Neural cell (in vitro differentiated cells): ENCODE measurements around the gene GRN. TPM values are rescaled to one million over a fixed set of nuclear protein-coding genes. Genes with fewer than 3 reads are reported as not detected.

Source experiments
- H2AFZ ChIP-seq: fragments of 200-600, 300-800 bp; sonication (generic), shearing (Covaris generic); 2 replicates; pipeline ENCODE4 v1.6.0; 2014; ENCODE audit warnings: low read depth, mild to moderate bottlenecking, antibody characterized with exemption, low read length, moderate library complexity
- H3F3A ChIP-seq: fragments of 200-600 bp; shearing (Covaris generic); 2 replicates; pipeline ENCODE4 v1.6.1; 2016; ENCODE audit warnings: mild to moderate bottlenecking, moderate library complexity, mixed read lengths, antibody characterized with exemption, low read length; ENCODE audit not compliant: insufficient read depth, poor library complexity, severe bottlenecking
- H3K27ac ChIP-seq: fragments of 200-600, 300-800 bp; sonication (generic), shearing (Covaris generic); 2 replicates; pipeline ENCODE4 v1.5.1; 2014; ENCODE audit warnings: mild to moderate bottlenecking, low read length, moderate library complexity
- H3K27me3 ChIP-seq: fragments of 300-800, 200-600 bp; sonication (generic), shearing (Covaris generic); 2 replicates; pipeline ENCODE4 v1.6.0; 2014; ENCODE audit warnings: mild to moderate bottlenecking, low read depth, low read length, moderate library complexity; ENCODE audit not compliant: insufficient read depth
- H3K36me3 ChIP-seq: fragments of 300-800, 200-600 bp; sonication (generic), shearing (Covaris generic); 2 replicates; pipeline ENCODE4 v1.5.1; 2014; ENCODE audit warnings: mild to moderate bottlenecking, antibody characterized with exemption, low read length, moderate library complexity; ENCODE audit not compliant: insufficient read depth
- H3K4me2 ChIP-seq: fragments of 300-800, 200-600 bp; sonication (generic), shearing (Covaris generic); 2 replicates; pipeline ENCODE4 v1.6.0; 2014; ENCODE audit warnings: mild to moderate bottlenecking, low read length
- H3K4me3 ChIP-seq: fragments of 300-800, 200-600 bp; sonication (generic), shearing (Covaris generic); 2 replicates; pipeline ENCODE4 v1.5.1; 2014; ENCODE audit warnings: mild to moderate bottlenecking, low read length, moderate library complexity
- H3K79me2 ChIP-seq: fragments of 200-600 bp; shearing (Covaris generic); replicated peaks from 2 replicates; pipeline ENCODE4 v1.6.0; 2014; ENCODE audit warnings: mild to moderate bottlenecking, low read length, moderate library complexity; ENCODE audit not compliant: insufficient read depth
- H3K9ac ChIP-seq: fragments of 300-800, 200-600 bp; sonication (generic), shearing (Covaris generic); 2 replicates; pipeline ENCODE4 v1.6.1; 2016; ENCODE audit warnings: mild to moderate bottlenecking, low read length, mixed read lengths
- H3K9me2 ChIP-seq: fragments of 200-600 bp; shearing (Covaris generic); 2 replicates; pipeline ENCODE4 v1.6.1; 2016; ENCODE audit warnings: mild to moderate bottlenecking, low read length, mixed read lengths; ENCODE audit not compliant: insufficient read depth
- H3K9me3 ChIP-seq: fragments of 200-600, 300-800 bp; sonication (generic), shearing (Covaris generic); 2 replicates; pipeline ENCODE4 v1.6.1; 2016; ENCODE audit warnings: mild to moderate bottlenecking, mixed run types, low read length, moderate library complexity, mixed read lengths
- H4K20me1 ChIP-seq: fragments of 200-600 bp; shearing (Covaris generic); 2 replicates; pipeline ENCODE4 v1.6.1; 2016; ENCODE audit warnings: mild to moderate bottlenecking, mixed run types; ENCODE audit not compliant: insufficient read depth
- CTCF ChIP-seq: fragments of 450-650 bp; IDR thresholded peaks from 2 replicates; pipeline ENCODE4 v1.5.1; 2014; ENCODE audit warnings: antibody characterized with exemption, mild to moderate bottlenecking, moderate library complexity; ENCODE audit not compliant: poor library complexity, severe bottlenecking
- EP300 ChIP-seq: fragments of 450-650 bp; conservative IDR thresholded peaks from 2 replicates; pipeline ENCODE4 v1.6.1; 2014; ENCODE audit warnings: antibody characterized with exemption, mild to moderate bottlenecking, moderate library complexity; ENCODE audit not compliant: poor library complexity, severe bottlenecking
- EZH2 ChIP-seq: fragments of 200-600, 300-800 bp; shearing (Covaris generic), sonication (generic); IDR thresholded peaks from 2 replicates; pipeline ENCODE4 v1.6.1; 2014; ENCODE audit warnings: antibody characterized with exemption, low read length, borderline replicate concordance, mild to moderate bottlenecking; ENCODE audit not compliant: insufficient read depth, poor library complexity, severe bottlenecking
- POLR2AphosphoS5 ChIP-seq: IDR thresholded peaks from 2 replicates; pipeline ENCODE4 v1.6.1; 2012
- RAD21 ChIP-seq: fragments of 450-650 bp; conservative IDR thresholded peaks from 2 replicates; pipeline ENCODE4 v1.6.1; 2014; ENCODE audit warnings: antibody characterized with exemption, mild to moderate bottlenecking, moderate library complexity
- REST ChIP-seq: IDR thresholded peaks from 2 replicates; pipeline ENCODE4 v1.6.1; 2012; ENCODE audit warnings: borderline replicate concordance
- SMC3 ChIP-seq: fragments of 450-650 bp; conservative IDR thresholded peaks from 2 replicates; pipeline ENCODE4 v1.6.1; 2014; ENCODE audit warnings: antibody characterized with exemption, mild to moderate bottlenecking, moderate library complexity; ENCODE audit not compliant: poor library complexity
- TAF1 ChIP-seq: IDR thresholded peaks from 2 replicates; pipeline ENCODE4 v1.6.1; 2012; ENCODE audit warnings: low read depth
- polyA plus RNA-seq: library from polyadenylated mRNA; depleted of rRNA; stranded (reverse); fragments of >200 nt; gene quantifications from 2 replicates; pipeline ENCODE4 v1.2.3, GENCODE V29; 2014

GRN gene
- polyA plus RNA-seq, 1 donor from 2014 or later = 21.8 TPM

DNA sequence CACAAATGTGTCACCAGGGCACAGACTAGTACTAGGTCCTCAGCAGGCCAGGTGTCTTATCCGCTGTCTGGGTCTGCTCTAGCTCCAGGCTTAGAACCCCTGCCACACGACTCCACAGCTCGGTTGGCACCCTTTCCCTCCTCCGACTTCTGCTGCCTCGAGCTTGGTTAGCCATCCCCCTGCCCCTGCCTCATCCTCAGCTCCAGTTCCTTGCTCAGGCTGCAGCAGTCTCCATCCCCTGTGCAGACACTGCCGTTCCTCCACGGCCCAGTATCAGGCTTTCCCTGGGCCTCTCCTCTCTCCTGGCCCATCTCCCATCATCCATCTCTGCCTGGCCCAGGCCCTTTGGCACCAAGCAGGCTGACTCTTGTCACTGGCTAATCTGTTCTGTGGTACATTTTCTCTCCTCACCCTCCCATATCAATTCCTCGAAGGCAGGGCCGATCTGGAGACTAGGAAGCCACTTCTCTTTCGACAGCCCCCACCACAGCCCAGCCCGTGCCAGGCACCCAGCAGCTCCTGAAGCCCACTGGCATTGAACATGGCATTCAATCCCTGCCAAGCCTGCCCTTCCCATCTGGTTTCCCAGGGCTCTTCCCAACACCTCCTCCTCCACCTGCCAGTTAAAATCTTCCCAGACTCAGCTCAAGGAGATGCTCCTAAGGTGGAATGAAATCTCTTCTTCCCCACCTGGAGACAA is 1.4 kb upstream of the GRN start:
- H2AFZ ChIP-seq = no peak overlapping the region
- TF ChIP-seq RAD21 (no peak), TAF1 (no peak), REST (no peak), POLR2AphosphoS5 (no peak), EZH2 (no peak), EP300 (no peak), CTCF (no peak)

DNA sequence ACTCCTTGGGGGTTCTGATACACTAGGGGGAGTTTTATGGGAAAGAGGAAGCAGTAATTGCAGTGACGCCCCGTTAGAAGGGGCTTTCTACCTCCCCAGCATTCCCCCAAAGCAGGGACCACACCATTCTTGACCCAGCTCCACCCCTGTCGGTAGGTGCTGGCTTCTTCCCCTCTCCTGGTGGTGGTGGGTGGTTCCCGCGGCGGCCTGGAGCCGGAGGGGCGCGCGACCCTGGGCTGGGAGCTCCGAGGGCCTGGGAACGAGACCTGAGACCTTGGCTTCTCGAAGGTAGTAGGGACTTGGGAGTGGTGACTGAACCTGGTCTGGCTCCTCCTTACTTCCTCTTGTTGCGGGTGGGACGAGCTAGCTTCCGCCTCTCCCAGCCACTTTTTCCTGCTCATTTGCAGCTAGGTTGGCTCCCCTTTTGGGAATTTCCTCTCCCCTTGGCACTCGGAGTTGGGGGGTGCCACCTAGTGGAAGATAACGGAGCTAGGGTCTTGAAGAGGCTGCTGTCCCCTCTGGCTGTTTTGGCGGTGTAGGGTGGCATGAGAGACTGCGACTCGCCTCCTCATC is 438 bp downstream of the GRN start:
- TF ChIP-seq RAD21 (peak; percentile 75), CTCF (peak; percentile 82), TAF1 (no peak), SMC3 (peak; percentile 75)
- no peaks in the 10 kb centered on the region for H3K79me2 ChIP-seq
- H3K9ac ChIP-seq = peak overlapping the region; percentile 67
- H3K4me3 ChIP-seq = peak overlapping the region; percentile 85
- H3K9me2 ChIP-seq = no peaks in the 10 kb centered on the region
- H3K9me3 ChIP-seq = no peaks in the 10 kb centered on the region
- H3K27ac ChIP-seq = peak overlapping the region; percentile 38
- H3K36me3 ChIP-seq = no peaks in the 10 kb centered on the region
- no peaks in the 10 kb centered on the region for H4K20me1 ChIP-seq
- peak overlapping the region; percentile 82 for H3K4me2 ChIP-seq
- peak overlapping the region; percentile 61 for H2AFZ ChIP-seq
- H3K27me3 ChIP-seq = no peaks in the 10 kb centered on the region
- H3F3A ChIP-seq = no peaks in the 10 kb centered on the region

More for the DNA sequence above, 1.4 kb upstream of the GRN start:
- no peaks in the 10 kb centered on the region for H3K36me3 ChIP-seq
- H4K20me1 ChIP-seq = no peaks in the 10 kb centered on the region
- H3K27me3 ChIP-seq = no peaks in the 10 kb centered on the region
- H3K9me3 ChIP-seq = no peaks in the 10 kb centered on the region
- H3K9ac ChIP-seq = no peak overlapping the region
- H3F3A ChIP-seq = no peaks in the 10 kb centered on the region
- H3K4me3 ChIP-seq = no peak overlapping the region
- H3K79me2 ChIP-seq = no peaks in the 10 kb centered on the region
- no peaks in the 10 kb centered on the region for H3K9me2 ChIP-seq
- H3K4me2 ChIP-seq = no peak overlapping the region
- H3K27ac ChIP-seq = no peak overlapping the region
